Chondrocyte (in vitro differentiated cells): ENCODE data around the gene NID1. TPM values are rescaled to one million over a fixed set of nuclear protein-coding genes. Genes with fewer than 3 reads are reported as not detected.

ENCODE experiments used
- DNase-seq: peaks from one replicate; pipeline ENCODE4 v3.0.0; 2021; ENCODE audit warnings: mixed read lengths, low spot score
- H3K27ac Mint-ChIP-seq: one replicate; pipeline ENCODE4 v1.8.0; 2021; ENCODE audit warnings: mild to moderate bottlenecking, moderate library complexity, mixed read lengths; ENCODE audit not compliant: unreplicated experiment
- H3K27me3 Mint-ChIP-seq: 2 replicates; pipeline ENCODE4 v1.8.0; 2021; ENCODE audit warnings: low read depth, mixed read lengths
- H3K36me3 Mint-ChIP-seq: 2 replicates; pipeline ENCODE4 v1.8.0; 2021; ENCODE audit warnings: low read depth, mixed read lengths
- H3K4me1 Mint-ChIP-seq: 2 replicates; pipeline ENCODE4 v1.8.0; 2021; ENCODE audit warnings: low read depth, mild to moderate bottlenecking, mixed read lengths
- H3K4me3 Mint-ChIP-seq: one replicate; pipeline ENCODE4 v1.8.0; 2021; ENCODE audit warnings: mild to moderate bottlenecking, moderate library complexity, mixed read lengths; ENCODE audit not compliant: unreplicated experiment
- H3K9me3 Mint-ChIP-seq: 2 replicates; pipeline ENCODE4 v1.8.0; 2021; ENCODE audit warnings: low read depth, mixed read lengths
- total RNA-seq: library from RNA; stranded (reverse); gene quantifications from 3 replicates; pipeline ENCODE4 v1.2.1, GENCODE V29; 2021
- TF ChIP-seq, protein P1 (sequence below): fragments of 200-600 bp; sonication (generic); IDR thresholded peaks from 2 replicates; pipeline ENCODE4 v1.5.0; 2021; ENCODE audit warnings: antibody characterized with exemption, mild to moderate bottlenecking, moderate library complexity

Gene NID1
- total RNA-seq, 1 donor from 2014 or later = 99.1 TPM

DNA sequence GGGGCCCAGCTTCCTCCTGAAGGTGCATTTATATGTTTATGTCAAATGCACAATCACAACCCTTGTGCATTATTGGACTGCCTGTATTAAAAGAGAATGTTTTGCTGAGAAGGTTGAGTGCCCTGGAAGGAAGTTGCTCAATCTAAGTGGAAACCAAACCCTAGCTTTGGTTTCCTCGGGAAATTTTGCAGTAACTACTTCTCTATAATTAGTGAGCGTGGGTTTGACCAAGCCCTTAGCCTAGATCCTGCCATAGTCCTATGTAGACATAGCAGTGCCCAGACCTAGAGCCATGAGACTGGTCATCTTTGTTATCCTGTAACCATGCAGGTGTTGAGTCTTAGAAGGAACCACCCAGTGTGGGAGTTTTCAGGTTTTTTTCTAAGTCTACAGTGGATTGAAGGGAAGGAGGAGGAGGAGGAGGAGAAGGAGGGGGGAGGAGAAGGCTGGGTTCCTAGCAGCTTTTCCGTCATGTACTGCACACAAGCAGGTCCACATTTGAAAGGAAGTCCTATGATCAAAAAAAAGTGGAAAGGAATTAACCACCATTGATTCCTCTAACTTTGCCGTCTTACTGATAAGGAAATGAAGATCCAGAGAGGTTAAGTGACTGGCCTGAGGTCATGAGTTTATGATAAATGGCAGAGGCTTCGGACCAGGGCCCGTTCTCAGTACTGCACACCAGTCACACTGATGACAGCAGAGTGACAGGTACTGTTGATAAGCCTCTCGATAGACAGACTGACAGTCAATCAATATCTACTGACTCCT, 126.0 kb downstream of the NID1 start:
- DNase-seq = no peak
- no peaks in the 10 kb centered on the region for H3K36me3 Mint-ChIP-seq
- H3K27ac Mint-ChIP-seq = no peak overlapping the region
- peaks cover 16% of the 10 kb centered on the region for H3K4me1 Mint-ChIP-seq
- TF ChIP-seq, protein P1, sequence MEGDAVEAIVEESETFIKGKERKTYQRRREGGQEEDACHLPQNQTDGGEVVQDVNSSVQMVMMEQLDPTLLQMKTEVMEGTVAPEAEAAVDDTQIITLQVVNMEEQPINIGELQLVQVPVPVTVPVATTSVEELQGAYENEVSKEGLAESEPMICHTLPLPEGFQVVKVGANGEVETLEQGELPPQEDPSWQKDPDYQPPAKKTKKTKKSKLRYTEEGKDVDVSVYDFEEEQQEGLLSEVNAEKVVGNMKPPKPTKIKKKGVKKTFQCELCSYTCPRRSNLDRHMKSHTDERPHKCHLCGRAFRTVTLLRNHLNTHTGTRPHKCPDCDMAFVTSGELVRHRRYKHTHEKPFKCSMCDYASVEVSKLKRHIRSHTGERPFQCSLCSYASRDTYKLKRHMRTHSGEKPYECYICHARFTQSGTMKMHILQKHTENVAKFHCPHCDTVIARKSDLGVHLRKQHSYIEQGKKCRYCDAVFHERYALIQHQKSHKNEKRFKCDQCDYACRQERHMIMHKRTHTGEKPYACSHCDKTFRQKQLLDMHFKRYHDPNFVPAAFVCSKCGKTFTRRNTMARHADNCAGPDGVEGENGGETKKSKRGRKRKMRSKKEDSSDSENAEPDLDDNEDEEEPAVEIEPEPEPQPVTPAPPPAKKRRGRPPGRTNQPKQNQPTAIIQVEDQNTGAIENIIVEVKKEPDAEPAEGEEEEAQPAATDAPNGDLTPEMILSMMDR = no peak
- no peak overlapping the region for H3K4me3 Mint-ChIP-seq
- no peaks in the 10 kb centered on the region for H3K27me3 Mint-ChIP-seq
- no peaks in the 10 kb centered on the region for H3K9me3 Mint-ChIP-seq

DNA sequence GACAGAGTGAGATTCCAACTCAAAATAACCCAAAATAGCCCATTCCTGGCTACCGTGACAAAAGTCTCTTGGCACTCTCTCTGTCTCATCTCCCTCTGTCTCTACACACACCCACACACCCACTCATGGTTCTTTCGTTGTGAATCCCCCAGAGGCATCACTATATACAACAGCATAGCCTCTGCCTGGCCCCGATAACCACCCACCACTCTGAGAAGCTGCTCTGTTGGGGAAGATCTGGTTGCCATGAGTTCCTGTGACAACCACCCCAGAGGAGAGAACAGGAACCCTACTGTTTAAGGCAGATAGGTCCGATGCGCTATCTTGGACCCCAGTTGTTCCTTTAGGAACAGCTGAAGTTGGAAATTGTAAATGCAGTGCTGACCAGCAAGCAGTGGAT, 127.8 kb downstream of the NID1 start:
- no peak overlapping the region for H3K27ac Mint-ChIP-seq
- H3K36me3 Mint-ChIP-seq = no peaks in the 10 kb centered on the region

DNA sequence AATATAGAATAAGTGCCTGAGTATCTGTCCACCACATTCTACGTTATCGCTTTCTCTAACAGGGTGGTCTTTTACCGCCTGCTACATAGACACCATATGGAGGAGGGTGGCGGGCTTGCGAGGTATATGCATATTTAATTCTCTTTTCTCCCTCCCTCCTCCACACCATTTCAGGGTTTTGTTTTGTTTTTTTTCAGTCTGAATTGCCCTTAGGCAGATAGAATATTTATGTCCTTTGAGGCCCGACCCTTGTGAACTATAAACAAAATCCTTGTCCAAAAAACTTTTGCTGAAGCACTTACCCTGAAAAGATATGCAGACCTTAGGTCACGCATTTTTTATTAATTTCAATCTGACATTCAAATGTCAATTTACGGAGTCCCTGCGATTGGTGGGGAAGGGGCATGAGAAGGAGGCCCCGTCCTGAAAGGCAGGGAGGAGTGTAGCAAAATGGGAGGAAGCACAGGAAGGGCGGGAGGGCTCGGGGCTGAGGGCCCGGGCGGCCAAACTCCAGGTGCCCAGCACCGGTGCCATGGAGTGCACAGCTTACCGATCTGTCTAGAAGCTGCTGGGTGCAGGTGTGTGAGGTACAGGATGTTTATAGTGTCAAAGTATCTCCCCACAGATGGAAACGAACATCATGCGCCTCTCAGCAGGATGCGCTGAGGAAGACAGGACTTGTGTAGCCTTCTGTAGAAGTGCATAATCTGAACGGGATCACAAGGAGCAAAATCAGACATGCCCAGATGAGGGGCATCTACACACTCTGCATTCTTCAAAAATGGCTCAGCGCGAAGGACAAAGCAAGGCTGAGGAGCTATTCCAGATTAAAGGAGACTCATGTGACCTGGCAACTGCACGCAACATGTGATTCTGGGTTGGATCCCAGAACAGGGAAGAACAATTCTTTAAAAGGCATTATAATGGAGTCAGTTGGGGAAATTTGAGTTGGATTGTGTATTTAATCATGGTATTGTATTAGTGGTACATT, 129.4 kb downstream of the NID1 start:
- no peak for DNase-seq
- TF ChIP-seq, protein P1 = no peak
- H3K36me3 Mint-ChIP-seq = no peaks in the 10 kb centered on the region
- peaks cover 17% of the 10 kb centered on the region for H3K4me1 Mint-ChIP-seq
- H3K4me3 Mint-ChIP-seq = no peak overlapping the region
- H3K9me3 Mint-ChIP-seq = no peaks in the 10 kb centered on the region
- H3K27me3 Mint-ChIP-seq = no peaks in the 10 kb centered on the region
- H3K27ac Mint-ChIP-seq = no peak overlapping the region

More for the DNA sequence above, 127.8 kb downstream of the NID1 start:
- TF ChIP-seq, protein P1 = no peak
- no peak for DNase-seq
- no peaks in the 10 kb centered on the region for H3K9me3 Mint-ChIP-seq
- no peak overlapping the region for H3K4me3 Mint-ChIP-seq
- H3K27me3 Mint-ChIP-seq = no peaks in the 10 kb centered on the region
- H3K4me1 Mint-ChIP-seq = peaks cover 17% of the 10 kb centered on the region

DNA sequence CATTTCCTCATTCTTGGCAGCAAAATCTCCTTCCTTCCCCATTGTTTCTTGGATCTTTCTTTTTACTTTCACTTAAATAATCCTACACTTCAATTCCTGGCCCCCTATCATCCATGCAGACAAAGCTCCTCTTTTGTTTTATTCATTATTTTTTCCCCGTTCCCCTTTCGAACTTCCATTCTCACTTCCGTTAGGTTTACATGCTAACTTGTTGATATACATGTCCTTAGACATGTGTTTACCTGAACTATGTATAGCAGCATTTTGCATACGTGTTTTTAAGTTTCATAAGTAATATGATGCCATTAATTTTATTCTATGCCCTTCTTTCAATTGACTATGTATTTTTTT, 131.1 kb downstream of the NID1 start:
- TF ChIP-seq, protein P1 = no peak
- Mint-ChIP-seq H3K4me3 (no peak overlapping the region), H3K4me1 (peaks cover 26% of the 10 kb centered on the region), H3K27ac (no peak overlapping the region), H3K27me3 (no peaks in the 10 kb centered on the region), H3K9me3 (no peaks in the 10 kb centered on the region), H3K36me3 (no peaks in the 10 kb centered on the region)
- DNase-seq = no peak

GRCh38 chr1:235933017-235933765, 131.7 kb downstream of the NID1 start:
- no peak for DNase-seq
- no peaks in the 10 kb centered on the region for H3K9me3 Mint-ChIP-seq
- H3K4me3 Mint-ChIP-seq = no peak overlapping the region
- H3K27me3 Mint-ChIP-seq = no peaks in the 10 kb centered on the region
- peaks cover 31% of the 10 kb centered on the region for H3K4me1 Mint-ChIP-seq
- no peak overlapping the region for H3K27ac Mint-ChIP-seq
- no peaks in the 10 kb centered on the region for H3K36me3 Mint-ChIP-seq
- TF ChIP-seq, protein P1 = peak; percentile 15
